HEK293 (cell line): ENCODE results near the gene CENPN.

ENCODE experiments used
- KLF1 ChIP-seq: fragments of 450-650 bp; formaldehyde crosslinking; IDR thresholded peaks from 2 replicates; pipeline ENCODE4 v1.5.1; 2016; ENCODE audit warnings: missing biosample characterization, missing genetic modification characterization
- KLF16 ChIP-seq: fragments of 450-650 bp; formaldehyde crosslinking; IDR thresholded peaks from 2 replicates; pipeline ENCODE4 v1.5.1; 2017; ENCODE audit warnings: missing biosample characterization, missing genetic modification characterization
- KLF7 ChIP-seq: fragments of 450-650 bp; formaldehyde crosslinking; IDR thresholded peaks from 2 replicates; pipeline ENCODE4 v1.5.1; 2016; ENCODE audit warnings: missing biosample characterization, missing genetic modification characterization, borderline replicate concordance
- KLF8 ChIP-seq: fragments of 450-650 bp; formaldehyde crosslinking; IDR thresholded peaks from 2 replicates; pipeline ENCODE4 v1.5.1; 2016; ENCODE audit warnings: missing biosample characterization, missing genetic modification characterization
- PRDM10 ChIP-seq: fragments of 450-650 bp; formaldehyde crosslinking; IDR thresholded peaks from 2 replicates; pipeline ENCODE4 v1.5.1; 2016; ENCODE audit warnings: missing biosample characterization, missing genetic modification characterization
- SCRT2 ChIP-seq: fragments of 450-650 bp; formaldehyde crosslinking; IDR thresholded peaks from 2 replicates; pipeline ENCODE4 v1.5.1; 2016; ENCODE audit warnings: missing biosample characterization, missing genetic modification characterization
- ZBTB11 ChIP-seq: fragments of 450-650 bp; formaldehyde crosslinking; conservative IDR thresholded peaks from 2 replicates; pipeline ENCODE4 v1.5.1; 2016; ENCODE audit warnings: low read depth, missing biosample characterization, missing genetic modification characterization
- ZBTB26 ChIP-seq: fragments of 450-650 bp; formaldehyde crosslinking; optimal IDR thresholded peaks from 2 replicates; pipeline ENCODE3; 2016; ENCODE audit warnings: missing biosample characterization, mild to moderate bottlenecking, missing genetic modification characterization
- ZNF140 ChIP-seq: fragments of 450-650 bp; formaldehyde crosslinking; IDR thresholded peaks from 2 replicates; pipeline ENCODE4 v1.5.1; 2016; ENCODE audit warnings: missing biosample characterization, missing genetic modification characterization
- ZNF148 ChIP-seq: fragments of 450-650 bp; formaldehyde crosslinking; IDR thresholded peaks from 2 replicates; pipeline ENCODE4 v1.5.0; 2017; ENCODE audit warnings: missing biosample characterization, missing genetic modification characterization, borderline replicate concordance
- ZNF19 ChIP-seq: fragments of 450-650 bp; formaldehyde crosslinking; IDR thresholded peaks from 2 replicates; pipeline ENCODE4; 2016; ENCODE audit warnings: missing biosample characterization, missing genetic modification characterization, low read depth
- ZNF24 ChIP-seq: fragments of 450-650 bp; formaldehyde crosslinking; IDR thresholded peaks from 2 replicates; pipeline ENCODE4 v1.5.1; 2016; ENCODE audit warnings: missing biosample characterization, missing genetic modification characterization
- ZNF324 ChIP-seq: fragments of 450-650 bp; formaldehyde crosslinking; IDR thresholded peaks from 2 replicates; pipeline ENCODE4 v1.5.1; 2016; ENCODE audit warnings: missing biosample characterization, missing genetic modification characterization
- ZNF335 ChIP-seq: fragments of 450-650 bp; formaldehyde crosslinking; conservative IDR thresholded peaks from 2 replicates; pipeline ENCODE4 v1.5.1; 2016; ENCODE audit warnings: missing biosample characterization, missing genetic modification characterization
- ZNF501 ChIP-seq: fragments of 450-650 bp; formaldehyde crosslinking; IDR thresholded peaks from 2 replicates; pipeline ENCODE4 v1.5.1; 2016; ENCODE audit warnings: missing biosample characterization, missing genetic modification characterization
- ZNF561 ChIP-seq: fragments of 450-650 bp; IDR thresholded peaks from 2 replicates; pipeline ENCODE4 v1.5.1; 2018; ENCODE audit warnings: missing biosample characterization, missing genetic modification characterization, borderline replicate concordance
- ZNF610 ChIP-seq: fragments of 450-650 bp; formaldehyde crosslinking; IDR thresholded peaks from 2 replicates; pipeline ENCODE4 v1.5.1; 2016; ENCODE audit warnings: missing biosample characterization, missing genetic modification characterization, borderline replicate concordance
- ZSCAN18 ChIP-seq: fragments of 450-650 bp; formaldehyde crosslinking; IDR thresholded peaks from 2 replicates; pipeline ENCODE4 v1.5.1; 2016; ENCODE audit warnings: missing biosample characterization, missing genetic modification characterization
- ZSCAN30 ChIP-seq: fragments of 450-650 bp; IDR thresholded peaks from 2 replicates; pipeline ENCODE4 v1.5.1; 2018; ENCODE audit warnings: missing biosample characterization, mild to moderate bottlenecking, missing genetic modification characterization, moderate library complexity
- ZXDB ChIP-seq: fragments of 450-650 bp; formaldehyde crosslinking; IDR thresholded peaks from 2 replicates; pipeline ENCODE4 v1.5.1; 2016; ENCODE audit warnings: missing biosample characterization, missing genetic modification characterization
- TF ChIP-seq, protein P1 (sequence below): fragments of 450-650 bp; formaldehyde crosslinking; IDR thresholded peaks from 2 replicates; pipeline ENCODE4 v1.5.1; 2017; ENCODE audit warnings: missing biosample characterization, missing genetic modification characterization
- TF ChIP-seq, protein P2 (sequence below): fragments of 450-650 bp; formaldehyde crosslinking; IDR thresholded peaks from 2 replicates; pipeline ENCODE4 v1.5.1; 2016; ENCODE audit warnings: missing biosample characterization, missing genetic modification characterization

The CENPN gene

DNA sequence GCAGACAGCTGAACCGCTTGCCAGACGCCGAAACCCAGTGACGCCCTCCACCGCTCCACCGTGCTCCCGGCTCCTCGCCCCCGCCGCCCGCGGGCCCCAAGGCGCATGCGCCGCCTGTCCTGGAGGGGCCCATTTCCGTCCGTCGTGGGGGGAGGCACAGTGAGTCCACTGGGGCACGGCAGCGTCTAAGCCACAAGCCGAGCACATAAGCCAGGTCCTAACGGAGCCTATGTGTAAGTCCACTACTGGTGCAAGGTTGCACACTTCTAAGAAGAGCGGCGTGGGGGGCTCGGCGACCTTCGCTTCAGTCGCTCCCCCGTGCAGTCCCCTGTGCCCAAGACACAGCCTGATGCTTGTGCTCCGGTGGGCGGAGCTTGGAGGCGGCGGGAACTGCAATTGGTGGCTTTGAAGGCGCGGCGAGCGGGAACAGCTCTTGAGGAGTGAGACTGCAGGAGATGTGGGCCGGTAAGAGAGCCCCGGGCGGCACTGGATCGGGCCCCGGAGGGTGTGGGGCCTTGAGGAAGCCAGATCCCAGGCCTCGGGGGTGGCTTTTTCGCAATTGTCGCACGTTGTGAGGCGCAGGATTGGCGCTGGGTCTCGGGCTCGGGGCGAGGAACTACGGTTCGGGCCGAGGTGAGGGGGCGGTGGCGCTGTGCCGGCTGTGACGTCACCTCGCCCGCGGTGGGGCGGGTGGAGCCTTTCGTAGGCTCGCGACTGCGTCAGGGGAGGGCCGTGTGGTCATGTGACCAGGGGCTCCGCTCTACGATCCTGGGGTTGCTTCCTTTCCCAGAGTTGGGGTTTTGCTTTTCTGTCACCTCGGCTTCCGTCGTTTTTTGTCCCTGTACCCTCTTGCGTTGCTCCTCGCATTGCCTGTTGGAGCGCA, at the start of gene CENPN, which contains the start of gene CMC2 (continued):
- TF ChIP-seq ZNF148 (tag by site-specific recombination) (no peak), ZBTB26 (tag by site-specific recombination) (peak; percentile 58), SCRT2 (tag by site-specific recombination) (peak; percentile 97), ZNF19 (tag by site-specific recombination) (0 out of 2 replicates have a peak, but pooled peaks have one; percentile 15), KLF8 (peak; percentile 80; the same call in 1 of the 2 replicates), ZNF561 (peak; percentile 86), ZXDB (tag by site-specific recombination) (peak; percentile 90), ZBTB11 (tag by site-specific recombination) (0 out of 2 replicates have a peak, but pooled peaks have one; percentile 22), PRDM10 (peak; percentile 100), ZSCAN30 (tag by site-specific recombination) (0 out of 2 replicates have a peak, but pooled peaks have one; percentile 26), KLF1 (tag by site-specific recombination) (peak; percentile 79; the same call in 1 of the 2 replicates), KLF16 (tag by site-specific recombination) (peak; percentile 81), ZNF324 (tag by site-specific recombination) (peak; percentile 73; the same call in 1 of the 2 replicates), ZNF335 (tag by site-specific recombination) (peak; percentile 68; the same call in 1 of the 2 replicates), ZSCAN18 (tag by site-specific recombination) (peak; percentile 80), KLF7 (tag by site-specific recombination) (peak; percentile 73; the same call in 1 of the 2 replicates), ZNF140 (no peak), ZNF610 (tag by site-specific recombination) (0 out of 2 replicates have a peak, but pooled peaks have one; percentile 52), ZNF501 (tag by site-specific recombination) (peak; percentile 63; the same call in 1 of the 2 replicates), ZNF24 (tag by site-specific recombination) (peak; percentile 53; the same call in 1 of the 2 replicates)
- TF ChIP-seq, protein P1, sequence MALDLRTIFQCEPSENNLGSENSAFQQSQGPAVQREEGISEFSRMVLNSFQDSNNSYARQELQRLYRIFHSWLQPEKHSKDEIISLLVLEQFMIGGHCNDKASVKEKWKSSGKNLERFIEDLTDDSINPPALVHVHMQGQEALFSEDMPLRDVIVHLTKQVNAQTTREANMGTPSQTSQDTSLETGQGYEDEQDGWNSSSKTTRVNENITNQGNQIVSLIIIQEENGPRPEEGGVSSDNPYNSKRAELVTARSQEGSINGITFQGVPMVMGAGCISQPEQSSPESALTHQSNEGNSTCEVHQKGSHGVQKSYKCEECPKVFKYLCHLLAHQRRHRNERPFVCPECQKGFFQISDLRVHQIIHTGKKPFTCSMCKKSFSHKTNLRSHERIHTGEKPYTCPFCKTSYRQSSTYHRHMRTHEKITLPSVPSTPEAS (tag by site-specific recombination): 0 out of 2 replicates have a peak, but pooled peaks have one; percentile 31
- TF ChIP-seq, protein P2, sequence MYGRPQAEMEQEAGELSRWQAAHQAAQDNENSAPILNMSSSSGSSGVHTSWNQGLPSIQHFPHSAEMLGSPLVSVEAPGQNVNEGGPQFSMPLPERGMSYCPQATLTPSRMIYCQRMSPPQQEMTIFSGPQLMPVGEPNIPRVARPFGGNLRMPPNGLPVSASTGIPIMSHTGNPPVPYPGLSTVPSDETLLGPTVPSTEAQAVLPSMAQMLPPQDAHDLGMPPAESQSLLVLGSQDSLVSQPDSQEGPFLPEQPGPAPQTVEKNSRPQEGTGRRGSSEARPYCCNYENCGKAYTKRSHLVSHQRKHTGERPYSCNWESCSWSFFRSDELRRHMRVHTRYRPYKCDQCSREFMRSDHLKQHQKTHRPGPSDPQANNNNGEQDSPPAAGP (tag by site-specific recombination): 0 out of 2 replicates have a peak, but pooled peaks have one; percentile 72
